GM23338 (cell line): ENCODE results near the gene ANKH. TPM values are rescaled to one million over a fixed set of nuclear protein-coding genes. Genes with fewer than 3 reads are reported as not detected.

Experiments used
- ATAC-seq: fragments of 200-7000 bp; cut with Tn5 transposase; 3 replicates; pipeline ENCODE4 v1.9.1; 2020
- DNase-seq: peaks from one replicate; pipeline ENCODE4 v3.0.0-alpha.2; 2015; ENCODE audit warnings: low spot score
- H2AFZ ChIP-seq: fragments of 200-600 bp; sonication (generic); 2 replicates; pipeline ENCODE4 v1.8.0; 2016; ENCODE audit warnings: antibody characterized with exemption, mild to moderate bottlenecking, moderate library complexity
- H3F3A ChIP-seq: fragments of 200-600 bp; sonication (generic); replicated peaks from 2 replicates; pipeline ENCODE4 v1.8.0; 2017; ENCODE audit warnings: antibody characterized with exemption, mixed run types, low read depth
- H3K27ac ChIP-seq: fragments of 200-600 bp; sonication (generic); 2 replicates; pipeline ENCODE4 v1.6.1; 2016; ENCODE audit warnings: low read depth
- H3K27me3 ChIP-seq: fragments of 200-600 bp; sonication (generic); 2 replicates; pipeline ENCODE4 v1.8.0; 2016; ENCODE audit warnings: mild to moderate bottlenecking, mixed run types, moderate library complexity; ENCODE audit not compliant: insufficient read depth
- H3K36me3 ChIP-seq: fragments of 200-600 bp; sonication (generic); 2 replicates; pipeline ENCODE4 v1.8.0; 2016; ENCODE audit warnings: mild to moderate bottlenecking; ENCODE audit not compliant: insufficient read depth
- H3K4me1 ChIP-seq: fragments of 200-600 bp; sonication (generic); 2 replicates; pipeline ENCODE4 v1.8.0; 2016; ENCODE audit warnings: mild to moderate bottlenecking, moderate library complexity; ENCODE audit not compliant: insufficient read depth
- H3K4me2 ChIP-seq: fragments of 200-600 bp; sonication (generic); 2 replicates; pipeline ENCODE4 v1.7.1; 2017; ENCODE audit warnings: mixed run types
- H3K4me3 ChIP-seq: fragments of 200-600 bp; sonication (generic); 2 replicates; pipeline ENCODE4 v1.6.1; 2016; ENCODE audit warnings: mixed run types
- H3K79me2 ChIP-seq: fragments of 200-600 bp; sonication (generic); replicated peaks from 2 replicates; pipeline ENCODE4 v1.8.0; 2017; ENCODE audit warnings: mild to moderate bottlenecking; ENCODE audit not compliant: insufficient read depth
- H3K9me2 ChIP-seq: fragments of 200-600 bp; sonication (generic); 2 replicates; pipeline ENCODE4 v1.8.0; 2017; ENCODE audit not compliant: insufficient read depth
- H4K20me1 ChIP-seq: fragments of 200-600 bp; sonication (generic); replicated peaks from 2 replicates; pipeline ENCODE4 v1.8.0; 2017; ENCODE audit warnings: mild to moderate bottlenecking; ENCODE audit not compliant: insufficient read depth
- H3K27ac Mint-ChIP-seq: 2 replicates; pipeline ENCODE4 v1.8.0; 2020; ENCODE audit warnings: inconsistent platforms, mild to moderate bottlenecking, moderate library complexity, mixed read lengths
- H3K27me3 Mint-ChIP-seq: 3 replicates; pipeline ENCODE4 v1.8.0; 2022; ENCODE audit warnings: low read depth, mild to moderate bottlenecking, moderate library complexity, mixed read lengths, inconsistent platforms; ENCODE audit not compliant: insufficient read depth, poor library complexity
- H3K36me3 Mint-ChIP-seq: 3 replicates; pipeline ENCODE4 v1.8.0; 2021; ENCODE audit warnings: low read depth, mild to moderate bottlenecking, inconsistent platforms, moderate library complexity, mixed read lengths
- H3K4me1 Mint-ChIP-seq: 3 replicates; pipeline ENCODE4 v1.8.0; 2020; ENCODE audit warnings: mild to moderate bottlenecking, inconsistent platforms, mixed read lengths
- H3K4me3 Mint-ChIP-seq: 3 replicates; pipeline ENCODE4 v1.8.0; 2021; ENCODE audit warnings: moderate library complexity, mild to moderate bottlenecking, inconsistent platforms, mixed read lengths
- H3K9me3 Mint-ChIP-seq: 3 replicates; pipeline ENCODE4 v1.8.0; 2020; ENCODE audit warnings: moderate library complexity, mild to moderate bottlenecking, inconsistent platforms, mixed read lengths
- CREB1 ChIP-seq: fragments of 250-450 bp; sonication (Bioruptor Pico); IDR thresholded peaks from 2 replicates; pipeline ENCODE4 v1.5.0; 2020; ENCODE audit warnings: low read depth, mild to moderate bottlenecking, moderate library complexity
- EZH2phosphoT487 ChIP-seq: fragments of 200-600 bp; sonication (generic); IDR thresholded peaks from one replicate; pipeline ENCODE4 v1.8.1; 2018; ENCODE audit warnings: antibody characterized with exemption; ENCODE audit not compliant: unreplicated experiment
- JUNB ChIP-seq: IDR thresholded peaks from one replicate; pipeline ENCODE4 v1.6.1; 2016; ENCODE audit warnings: antibody characterized with exemption; ENCODE audit not compliant: unreplicated experiment
- POLR2AphosphoS5 ChIP-seq: IDR thresholded peaks from 2 replicates; pipeline ENCODE4 v1.6.1; 2016; ENCODE audit warnings: antibody characterized with exemption, low read depth
- REST ChIP-seq: IDR thresholded peaks from one replicate; pipeline ENCODE4 v1.6.1; 2018; ENCODE audit warnings: antibody characterized with exemption; ENCODE audit not compliant: unreplicated experiment
- STAT1 ChIP-seq: IDR thresholded peaks from one replicate; pipeline ENCODE4 v1.6.1; 2016; ENCODE audit warnings: antibody characterized with exemption; ENCODE audit not compliant: unreplicated experiment
- ZNF114 ChIP-seq: fragments of 250-450 bp; sonication (Bioruptor Pico); IDR thresholded peaks from 2 replicates; pipeline ENCODE4 v1.5.0; 2020; ENCODE audit warnings: mild to moderate bottlenecking, moderate library complexity
- ZNF331 ChIP-seq: fragments of 250-450 bp; sonication (Bioruptor Pico); IDR thresholded peaks from 2 replicates; pipeline ENCODE4 v1.5.0; 2020; ENCODE audit warnings: low read depth, mild to moderate bottlenecking, moderate library complexity
- ZNF462 ChIP-seq: fragments of 250-450 bp; sonication (Bioruptor Pico); IDR thresholded peaks from 2 replicates; pipeline ENCODE4 v1.5.0; 2020; ENCODE audit warnings: mild to moderate bottlenecking, moderate library complexity
- polyA plus RNA-seq: library from polyadenylated mRNA; unstranded; fragments of >200 nt; fragmentation: Nextera tagmentation; extraction: Ambion mirVana; gene quantifications from 2 replicates; pipeline ENCODE4 v1.2.1, GENCODE V29; 2016
- total RNA-seq: library from RNA; depleted of rRNA; stranded (reverse); fragments of >200 nt; shearing (Covaris generic); gene quantifications from 2 replicates; pipeline ENCODE4 v1.2.3, GENCODE V29; 2014

ANKH gene
- total and polyA plus RNA-seq, 2 experiments from 2014 or later: 5.0 to 6.1 TPM

- DNase-seq: no peak
- no peaks in the 10 kb centered on the region for H3K27me3 Mint-ChIP-seq
- no peak overlapping the region for H3K4me3 Mint-ChIP-seq
These were observed 44.9 kb downstream of the ANKH start for GRCh38 chr5:14826714-14827113.

GRCh38 chr5:14825977-14826376, 45.6 kb downstream of the ANKH start:
- no peaks in the 10 kb centered on the region for H3K9me2 ChIP-seq
- H2AFZ ChIP-seq: no peak overlapping the region
- no peaks in the 10 kb centered on the region for H3K36me3 ChIP-seq
- DNase-seq: no peak
- no peaks in the 10 kb centered on the region for H3K27me3 Mint-ChIP-seq
- H3K4me3 Mint-ChIP-seq: no peak overlapping the region
- H3K27ac ChIP-seq: no peak overlapping the region
- no peaks in the 10 kb centered on the region for H3K79me2 ChIP-seq
- no peak for ATAC-seq
- H3K27me3 ChIP-seq: no peaks in the 10 kb centered on the region
- no peaks in the 10 kb centered on the region for H3F3A ChIP-seq
- no peaks in the 10 kb centered on the region for H3K36me3 Mint-ChIP-seq
- no peak overlapping the region for H3K4me3 ChIP-seq
- no peak overlapping the region for H3K4me2 ChIP-seq
- TF ChIP-seq ZNF114: no peak
- no peak for TF ChIP-seq JUNB
- TF ChIP-seq REST: no peak
- TF ChIP-seq STAT1: no peak
- TF ChIP-seq ZNF331 (CRISPR knock-in tag): no peak
- TF ChIP-seq POLR2AphosphoS5: no peak
- no peak for TF ChIP-seq EZH2phosphoT487
- no peak for TF ChIP-seq ZNF462 (CRISPR knock-in tag)
- no peak for TF ChIP-seq CREB1 (CRISPR knock-in tag)
- H3K9me3 Mint-ChIP-seq: no peaks in the 10 kb centered on the region
- H4K20me1 ChIP-seq: no peaks in the 10 kb centered on the region; the same call in 1 of the 2 replicates
- H3K4me1 Mint-ChIP-seq: no peaks in the 10 kb centered on the region
- H3K27ac Mint-ChIP-seq: no peak overlapping the region
- no peaks in the 10 kb centered on the region for H3K4me1 ChIP-seq

More at GRCh38 chr5:14826714-14827113, 44.9 kb downstream of the ANKH start:
- H3K27ac Mint-ChIP-seq: no peak overlapping the region
- TF ChIP-seq STAT1: no peak
- H3K4me1 Mint-ChIP-seq: no peaks in the 10 kb centered on the region
- no peaks in the 10 kb centered on the region for H3K36me3 ChIP-seq
- no peak overlapping the region for H3K4me2 ChIP-seq
- no peaks in the 10 kb centered on the region for H3K36me3 Mint-ChIP-seq
- no peak overlapping the region for H2AFZ ChIP-seq
- no peaks in the 10 kb centered on the region for H3K4me1 ChIP-seq
- H3K27ac ChIP-seq: no peak overlapping the region
- H4K20me1 ChIP-seq: no peaks in the 10 kb centered on the region; the same call in 1 of the 2 replicates
- H3K9me3 Mint-ChIP-seq: no peaks in the 10 kb centered on the region
- H3K27me3 ChIP-seq: no peaks in the 10 kb centered on the region
- H3K9me2 ChIP-seq: no peaks in the 10 kb centered on the region
- H3K4me3 ChIP-seq: no peak overlapping the region
- no peaks in the 10 kb centered on the region for H3K79me2 ChIP-seq
- H3F3A ChIP-seq: no peaks in the 10 kb centered on the region
- no peak for ATAC-seq
